ENCODE data around the gene SLC25A46.
"Not testable (repeated sequence)": the region's sequence is repeated elsewhere in the genome, so short reads cannot be mapped to it uniquely, and the experiment has no call there.

SLC25A46 gene

DNA sequence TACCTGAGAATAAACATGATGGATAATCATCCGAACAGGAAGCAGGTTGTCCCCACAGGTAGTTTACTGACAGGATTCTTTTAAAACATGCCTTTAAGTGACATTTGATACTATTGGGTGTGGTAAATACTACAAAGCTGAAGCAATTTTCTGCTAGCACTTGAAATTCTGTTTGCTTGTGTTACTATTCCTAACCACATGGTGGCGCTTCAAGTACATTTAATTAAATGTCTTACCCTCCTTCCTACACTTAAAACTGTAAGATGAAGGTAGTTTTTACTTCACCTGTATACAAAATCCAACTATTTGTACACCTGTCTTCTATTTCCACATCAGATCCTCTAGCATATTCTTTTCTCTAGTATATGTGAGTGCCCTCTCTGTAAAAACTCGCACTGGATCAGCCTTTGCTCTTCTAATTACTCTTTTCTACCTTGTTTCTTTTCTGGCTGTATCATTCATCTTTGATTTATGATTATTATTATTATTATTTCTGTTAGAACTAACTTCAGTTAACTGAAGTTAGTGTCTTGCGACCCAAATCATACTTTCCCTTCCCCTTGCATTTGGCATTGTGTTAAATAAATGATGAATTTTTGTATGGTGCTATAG, 18.4 kb downstream of the SLC25A46 start:
- no peak for DNase-seq

DNA sequence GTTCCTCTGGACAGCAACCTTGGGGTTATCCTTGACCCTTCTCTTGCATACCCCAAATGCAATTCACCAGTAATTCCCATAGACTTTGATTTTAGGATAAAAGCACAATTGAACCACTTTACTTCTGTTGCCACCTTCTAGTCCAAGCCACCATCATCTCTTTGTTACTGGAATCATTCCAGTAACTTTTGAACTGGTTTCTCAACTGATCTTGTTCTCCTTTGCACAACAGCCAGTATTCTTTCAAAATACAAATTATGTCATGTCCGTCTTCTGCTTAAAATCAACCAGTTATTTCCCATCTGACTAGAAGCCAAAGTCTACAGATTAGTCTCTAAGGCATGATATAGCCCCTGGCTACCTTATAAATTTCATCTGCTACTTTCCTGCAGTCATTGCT, 21.4 kb downstream of the SLC25A46 start:
- DNase-seq, result no peak

DNA sequence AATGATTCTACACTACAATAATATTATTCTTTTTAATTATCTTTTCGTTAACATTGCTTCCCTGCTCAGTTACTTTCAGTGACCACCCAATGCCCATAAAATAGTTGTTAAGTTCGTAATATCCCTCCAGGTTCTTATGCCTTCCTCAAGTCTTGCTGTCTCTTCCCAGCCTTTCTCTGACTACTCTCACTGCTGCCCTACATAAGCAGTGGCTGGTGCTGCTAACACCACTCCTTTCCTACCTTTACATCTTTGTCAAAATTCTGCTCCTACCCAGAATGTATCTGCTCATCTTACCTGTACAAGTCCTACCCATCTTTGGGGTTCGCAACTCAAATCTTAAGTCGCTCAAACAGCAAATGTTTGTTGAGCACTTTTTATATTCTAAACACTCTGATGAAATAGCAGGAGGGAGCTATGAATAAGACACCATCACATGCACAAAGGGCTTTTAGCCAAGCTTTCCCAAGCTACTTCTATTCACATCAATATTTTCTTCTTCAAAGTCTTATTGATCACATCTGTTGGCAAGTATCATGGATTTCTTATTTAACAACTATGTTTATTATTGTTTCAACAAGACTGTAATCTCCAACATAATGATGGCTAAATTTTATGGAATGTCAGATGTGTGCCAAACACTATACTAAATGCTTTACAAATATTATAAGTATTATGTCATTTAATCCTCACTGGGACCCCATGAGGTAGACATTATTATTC, 29.5 kb downstream of the SLC25A46 start:
- no peak for DNase-seq

DNA sequence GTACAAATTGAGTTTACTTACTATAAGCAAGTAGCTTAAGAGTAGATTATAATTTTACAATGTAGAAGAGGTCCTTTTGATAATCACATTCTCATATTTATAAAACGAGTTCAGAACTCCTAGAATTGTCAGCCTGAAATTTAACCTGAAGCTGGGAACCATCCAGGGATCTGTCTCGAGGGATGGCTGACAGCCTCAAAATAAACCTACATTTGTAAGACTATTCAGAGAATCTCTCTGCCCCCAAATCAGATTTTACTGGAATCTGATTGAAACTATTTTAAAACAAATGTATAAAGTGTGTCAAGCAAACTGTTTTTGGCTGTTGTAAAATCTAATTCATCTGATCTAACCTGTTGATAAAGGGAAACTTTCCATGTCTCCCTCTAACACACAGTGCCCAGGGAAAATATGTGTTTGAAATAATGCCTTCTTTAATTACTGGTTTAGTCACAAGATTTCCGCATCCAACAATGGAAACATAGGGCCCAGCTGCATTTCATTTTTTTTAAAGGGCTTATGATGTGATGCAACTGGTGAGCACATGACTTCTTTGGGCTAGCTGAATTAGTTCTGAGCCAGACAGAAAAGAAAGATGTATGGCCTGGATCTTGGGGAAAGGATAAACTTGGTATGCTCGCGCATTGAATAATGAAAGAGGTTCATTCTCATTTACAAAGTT, 30.3 kb downstream of the SLC25A46 start:
- no peak for DNase-seq

DNA sequence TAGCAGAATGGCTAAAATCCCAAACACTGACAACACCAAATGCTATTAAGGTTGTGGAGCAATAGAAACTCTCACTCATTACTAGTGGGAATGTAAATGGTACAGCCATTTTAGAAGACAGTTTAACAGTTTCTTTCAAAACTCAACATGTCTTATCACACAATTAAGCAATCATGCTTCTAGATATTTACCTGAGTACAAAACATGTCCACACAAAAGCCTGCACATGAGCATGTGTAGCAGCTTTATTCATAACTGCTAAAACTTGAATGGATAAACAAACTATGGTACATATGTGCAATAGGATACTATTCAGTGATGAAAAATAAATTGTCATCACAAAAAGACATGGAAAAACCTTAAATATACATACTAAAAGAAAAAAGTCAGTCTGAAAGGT, 31.5 kb downstream of the SLC25A46 start:
- no peak for DNase-seq

DNA sequence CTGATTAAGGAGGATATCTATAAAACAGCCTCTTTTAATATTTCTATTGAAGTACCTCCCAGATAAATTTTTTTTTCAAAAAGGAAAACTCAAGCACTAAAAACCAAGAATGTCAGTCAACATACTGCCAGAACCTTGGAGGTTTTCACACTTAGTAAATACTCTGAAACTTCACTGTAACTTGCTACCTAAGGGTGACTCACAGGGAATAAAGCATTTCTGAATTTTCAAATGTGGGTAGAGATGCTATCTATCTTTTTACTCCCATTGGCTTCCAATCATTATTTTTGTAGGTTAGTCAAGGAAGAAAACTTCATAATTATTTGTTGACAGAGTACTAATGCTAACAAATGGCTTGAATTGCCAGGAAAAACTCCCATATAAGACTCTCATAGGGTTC, 46.1 kb downstream of the SLC25A46 start:
- no peak for DNase-seq

DNA sequence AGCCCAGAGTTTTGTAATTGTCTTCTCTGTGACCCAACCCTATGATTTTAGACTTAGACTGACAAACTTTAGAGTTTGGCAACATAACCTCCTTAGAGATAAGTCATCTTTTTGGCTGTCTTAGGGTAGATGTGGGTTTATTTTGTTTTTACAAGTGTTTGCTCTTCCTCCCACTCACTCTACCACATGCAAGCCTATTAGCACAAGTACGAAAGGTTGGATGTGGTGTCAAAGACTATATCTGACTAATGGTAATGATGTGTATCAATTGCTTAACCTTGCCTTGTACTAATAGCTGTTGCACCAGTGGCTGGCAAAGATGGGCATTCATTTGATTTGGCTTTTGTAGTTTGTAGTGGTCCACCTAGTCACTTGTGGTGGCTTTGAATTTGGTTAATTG, 46.5 kb downstream of the SLC25A46 start:
- DNase-seq, result no peak

DNA sequence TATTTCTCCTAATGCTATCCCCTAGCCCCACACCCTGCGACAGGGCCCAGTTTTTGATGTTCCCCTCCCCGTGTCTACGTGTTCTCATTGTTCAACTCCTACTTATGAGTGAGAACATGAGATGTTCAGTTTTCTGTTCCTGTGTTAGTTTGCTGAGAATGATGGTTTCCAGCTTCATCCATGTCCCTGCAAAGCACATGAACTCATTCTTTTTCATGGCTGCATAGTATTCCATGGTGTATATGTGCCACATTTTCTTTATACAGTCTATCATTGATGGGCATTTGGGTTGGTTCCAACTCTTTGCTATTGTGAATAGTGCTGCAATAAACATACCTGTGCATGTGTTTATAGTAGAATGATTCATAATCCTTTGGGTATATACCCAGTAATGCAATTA, 49.2 kb downstream of the SLC25A46 start:
- DNase-seq, result not testable (repeated sequence)

DNA sequence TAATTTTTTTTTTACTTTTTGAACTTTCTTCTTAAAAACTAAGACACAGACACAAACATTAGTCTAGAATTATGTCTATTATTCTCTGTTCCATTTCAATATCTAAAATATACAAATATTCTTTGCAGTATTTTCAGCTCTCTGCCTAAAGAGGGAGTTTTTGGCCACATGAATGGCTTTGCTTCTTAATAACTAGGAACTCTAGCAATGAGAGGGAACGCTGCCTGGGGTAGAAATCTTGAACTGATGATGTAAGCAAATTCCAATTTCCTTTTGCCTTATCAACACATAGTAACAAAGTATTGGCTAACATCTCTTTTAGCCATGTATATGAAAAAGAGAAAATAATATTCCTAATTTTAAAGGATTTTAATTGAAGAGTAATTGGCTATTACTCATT, 51.9 kb downstream of the SLC25A46 start:
- DNase-seq, result no peak

DNA sequence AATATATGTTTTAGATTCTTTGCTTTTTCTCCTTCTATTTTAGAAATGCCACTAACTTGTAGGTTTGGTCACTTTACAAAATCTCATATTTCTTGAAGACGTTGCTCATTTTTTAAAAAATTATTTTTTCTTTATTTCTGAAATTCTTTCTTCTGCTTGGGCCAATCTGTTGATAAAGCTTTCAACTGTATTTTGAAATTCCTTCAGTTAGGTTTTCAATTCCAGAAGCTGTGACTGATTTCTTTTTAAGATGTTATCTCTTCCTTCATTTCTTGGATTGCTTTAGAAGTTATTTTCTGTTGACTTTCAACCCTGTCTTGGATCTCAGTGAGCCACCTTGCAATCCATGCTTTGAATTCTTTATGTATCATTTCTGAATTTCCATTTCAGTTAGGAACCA, 64.2 kb downstream of the SLC25A46 start:
- no peak for DNase-seq

DNA sequence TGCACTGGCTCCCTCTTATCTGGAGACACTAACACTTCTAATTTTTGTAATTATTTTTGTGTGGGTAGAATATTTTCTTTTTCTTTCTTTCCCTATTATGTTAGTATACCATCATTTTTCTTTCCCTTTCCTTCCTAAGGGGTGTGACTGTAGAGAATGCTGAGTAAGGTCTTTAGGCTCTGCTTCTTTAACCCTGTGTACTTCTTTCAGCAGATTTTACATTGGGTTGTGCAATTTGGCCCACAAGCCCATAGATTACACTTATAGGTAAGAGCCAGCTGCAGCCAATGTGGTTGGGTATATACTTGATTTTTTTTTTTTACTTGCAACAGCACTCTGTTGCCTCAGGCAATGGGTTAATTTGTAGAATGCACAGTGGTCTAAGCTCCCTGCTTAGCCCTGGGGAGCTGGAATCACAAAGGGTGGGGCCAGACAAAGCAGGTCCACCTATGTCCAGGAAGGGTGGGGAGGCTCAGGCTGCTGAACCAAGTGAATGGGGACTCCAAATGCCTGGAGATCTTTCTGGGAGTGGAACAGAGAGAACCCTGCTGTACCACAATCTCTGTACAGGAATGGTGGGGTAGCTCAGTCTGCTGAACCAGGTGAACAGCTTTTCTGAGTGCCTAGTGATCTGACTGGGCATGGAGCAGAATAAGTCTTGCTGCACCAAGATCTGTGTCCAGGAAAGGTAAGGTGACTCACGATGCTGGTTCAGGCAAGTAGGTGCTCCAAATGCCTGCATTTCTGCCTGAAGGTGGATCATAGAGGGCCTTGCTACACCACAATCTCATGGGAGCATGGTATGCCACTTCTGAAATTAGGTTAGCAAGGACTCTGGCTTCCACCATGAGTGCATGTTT, 64.9 kb downstream of the SLC25A46 start:
- DNase-seq, result no peak

DNA sequence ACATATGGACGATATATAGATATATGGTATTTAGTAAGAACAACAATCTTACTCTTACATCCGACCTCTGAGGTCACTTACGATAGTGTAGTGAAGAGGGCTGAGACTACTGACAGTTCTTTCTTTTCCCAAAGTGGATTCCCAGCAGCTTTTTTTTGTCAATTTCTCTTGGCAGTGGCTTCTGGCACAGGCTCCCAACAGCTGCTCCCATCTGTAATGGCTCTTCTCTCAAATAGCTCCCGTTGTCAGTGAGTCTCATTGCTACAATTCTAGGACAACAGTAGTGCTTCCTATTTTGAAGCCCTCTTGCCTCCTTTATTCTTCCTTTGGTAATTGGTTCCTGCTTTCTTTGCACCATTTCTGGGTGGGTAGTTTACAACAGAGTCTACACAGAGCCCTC, 68.4 kb downstream of the SLC25A46 start:
- no peak for DNase-seq

DNA sequence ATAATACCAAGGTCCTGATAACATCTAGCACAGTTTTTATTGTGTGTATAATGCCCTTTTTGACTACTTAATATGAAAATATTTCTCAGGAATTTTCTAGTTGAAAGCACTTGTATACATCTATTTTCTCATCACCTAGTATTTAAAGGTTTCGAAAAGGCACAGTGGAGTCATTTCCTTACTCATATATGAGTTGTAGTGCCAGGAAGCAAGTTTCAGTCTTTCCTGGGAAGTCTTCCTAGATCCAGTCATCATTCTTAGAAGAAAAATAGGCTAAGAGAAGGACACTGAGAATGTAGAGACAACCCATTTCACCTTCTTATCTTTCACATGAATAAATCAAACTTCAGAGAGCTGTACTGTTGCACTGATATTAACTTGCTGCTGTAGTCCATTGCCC, 70.2 kb downstream of the SLC25A46 start:
- no peak for DNase-seq
